22Rv1 (cell line): ENCODE measurements around the gene TNFAIP8.

Source experiments
- ZFX ChIP-seq: fragments of 450-650 bp; IDR thresholded peaks from 2 replicates; pipeline ENCODE4 v1.6.1; 2017; ENCODE audit warnings: antibody characterized with exemption, borderline replicate concordance
- TF ChIP-seq, protein P1 (sequence below): fragments of 450-650 bp; IDR thresholded peaks from 2 replicates; pipeline ENCODE4 v1.5.1; 2017; ENCODE audit warnings: mild to moderate bottlenecking

DNA sequence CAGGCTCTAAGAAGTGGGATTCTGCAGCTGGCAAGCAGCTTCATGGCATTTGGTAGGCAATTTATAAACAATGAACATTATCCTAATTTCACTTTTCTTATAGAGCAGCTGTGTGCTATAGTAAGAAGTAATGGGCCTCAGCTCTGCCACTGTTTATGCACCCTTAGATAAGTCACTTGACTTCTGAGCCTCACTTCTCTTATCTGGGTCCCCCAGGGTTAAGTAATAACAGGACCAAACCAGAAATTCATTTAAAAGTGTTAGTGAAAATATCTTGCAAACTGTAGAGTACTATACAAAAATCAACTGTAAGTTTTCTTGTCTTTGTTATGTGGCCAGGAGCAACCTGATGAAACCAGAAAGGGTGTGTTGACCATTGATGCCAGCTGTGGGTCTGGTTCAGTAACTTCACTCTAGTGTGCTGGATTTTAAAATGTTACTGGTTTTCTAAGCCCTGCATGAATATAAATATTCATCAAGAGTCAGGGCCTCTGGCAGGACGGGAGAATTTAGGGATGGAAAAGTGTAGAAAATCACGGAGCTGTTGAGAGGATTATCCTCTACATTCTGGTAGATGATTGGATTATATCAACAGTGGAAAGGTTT, 24.2 kb downstream of the TNFAIP8 start:
- TF ChIP-seq, protein P1, sequence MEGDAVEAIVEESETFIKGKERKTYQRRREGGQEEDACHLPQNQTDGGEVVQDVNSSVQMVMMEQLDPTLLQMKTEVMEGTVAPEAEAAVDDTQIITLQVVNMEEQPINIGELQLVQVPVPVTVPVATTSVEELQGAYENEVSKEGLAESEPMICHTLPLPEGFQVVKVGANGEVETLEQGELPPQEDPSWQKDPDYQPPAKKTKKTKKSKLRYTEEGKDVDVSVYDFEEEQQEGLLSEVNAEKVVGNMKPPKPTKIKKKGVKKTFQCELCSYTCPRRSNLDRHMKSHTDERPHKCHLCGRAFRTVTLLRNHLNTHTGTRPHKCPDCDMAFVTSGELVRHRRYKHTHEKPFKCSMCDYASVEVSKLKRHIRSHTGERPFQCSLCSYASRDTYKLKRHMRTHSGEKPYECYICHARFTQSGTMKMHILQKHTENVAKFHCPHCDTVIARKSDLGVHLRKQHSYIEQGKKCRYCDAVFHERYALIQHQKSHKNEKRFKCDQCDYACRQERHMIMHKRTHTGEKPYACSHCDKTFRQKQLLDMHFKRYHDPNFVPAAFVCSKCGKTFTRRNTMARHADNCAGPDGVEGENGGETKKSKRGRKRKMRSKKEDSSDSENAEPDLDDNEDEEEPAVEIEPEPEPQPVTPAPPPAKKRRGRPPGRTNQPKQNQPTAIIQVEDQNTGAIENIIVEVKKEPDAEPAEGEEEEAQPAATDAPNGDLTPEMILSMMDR, result no peak
- no peak for TF ChIP-seq ZFX
